Gastrocnemius medialis (tissue), 4 donors: ENCODE results near the gene KATNA1.

Experiments
- POLR2A ChIP-seq, 2 donors: fragments of 450-650 bp; IDR thresholded peaks; one replicate each; pipeline ENCODE4 v1.6.1; 2017; ENCODE audit warnings: antibody characterized with exemption in 2 of 2, mild to moderate bottlenecking in 2 of 2, moderate library complexity in 2 of 2
- TF ChIP-seq, protein P1 (sequence below), 5 experiments: fragments of 450-650 bp in 3 of 5; fragments of 200-600 bp in 2 of 5; sonication (generic) in 2 of 5; IDR thresholded peaks in 4 of 5; conservative IDR thresholded peaks in 1 of 5; 1 replicate in 4 of 5; 2 replicates in 1 of 5; pipeline ENCODE4 v1.5.1; 2016 to 2019; ENCODE audit warnings: antibody characterized with exemption in 5 of 5, mild to moderate bottlenecking in 3 of 5, moderate library complexity in 3 of 5

DNA sequence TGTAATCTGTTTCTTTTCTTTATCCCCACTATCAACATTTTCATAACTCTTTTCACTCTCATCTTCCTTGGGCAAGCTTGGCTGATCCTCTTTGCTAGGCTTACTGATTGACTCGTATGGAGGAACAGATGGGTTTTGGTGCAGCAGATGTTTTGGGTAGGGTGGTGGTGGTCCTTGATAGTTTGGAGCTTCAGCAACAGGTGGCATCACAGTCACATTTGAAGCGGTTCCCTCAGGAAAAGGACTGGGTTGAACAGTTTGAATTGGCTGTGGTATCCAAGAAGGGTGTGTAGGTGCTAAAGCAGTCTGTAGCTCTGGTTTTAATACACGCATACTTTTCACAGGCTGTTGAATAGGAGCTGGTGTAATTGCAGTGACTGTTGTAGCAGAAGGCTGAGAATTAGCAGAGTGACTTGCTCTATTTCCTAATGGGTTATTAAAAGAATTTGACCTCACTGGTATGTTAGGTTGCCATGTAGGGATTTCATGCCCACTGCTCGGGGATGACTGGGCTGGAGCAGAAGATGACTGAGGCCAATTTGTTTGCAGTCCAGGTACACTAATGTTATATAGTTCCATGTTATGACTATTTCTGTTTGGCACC is 34.8 kb upstream of the KATNA1 start:
- TF ChIP-seq, protein P1, sequence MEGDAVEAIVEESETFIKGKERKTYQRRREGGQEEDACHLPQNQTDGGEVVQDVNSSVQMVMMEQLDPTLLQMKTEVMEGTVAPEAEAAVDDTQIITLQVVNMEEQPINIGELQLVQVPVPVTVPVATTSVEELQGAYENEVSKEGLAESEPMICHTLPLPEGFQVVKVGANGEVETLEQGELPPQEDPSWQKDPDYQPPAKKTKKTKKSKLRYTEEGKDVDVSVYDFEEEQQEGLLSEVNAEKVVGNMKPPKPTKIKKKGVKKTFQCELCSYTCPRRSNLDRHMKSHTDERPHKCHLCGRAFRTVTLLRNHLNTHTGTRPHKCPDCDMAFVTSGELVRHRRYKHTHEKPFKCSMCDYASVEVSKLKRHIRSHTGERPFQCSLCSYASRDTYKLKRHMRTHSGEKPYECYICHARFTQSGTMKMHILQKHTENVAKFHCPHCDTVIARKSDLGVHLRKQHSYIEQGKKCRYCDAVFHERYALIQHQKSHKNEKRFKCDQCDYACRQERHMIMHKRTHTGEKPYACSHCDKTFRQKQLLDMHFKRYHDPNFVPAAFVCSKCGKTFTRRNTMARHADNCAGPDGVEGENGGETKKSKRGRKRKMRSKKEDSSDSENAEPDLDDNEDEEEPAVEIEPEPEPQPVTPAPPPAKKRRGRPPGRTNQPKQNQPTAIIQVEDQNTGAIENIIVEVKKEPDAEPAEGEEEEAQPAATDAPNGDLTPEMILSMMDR (IDR thresholded peaks at IDR 0.05 in 4 of 5, conservative IDR thresholded peaks at IDR 0.05 in 1 of 5): no peak
- TF ChIP-seq POLR2A (IDR thresholded peaks at IDR 0.05): no peak
